WTC11 (cell line): ENCODE measurements around the gene POLD4. TPM values are rescaled to one million over a fixed set of nuclear protein-coding genes. Genes with fewer than 3 reads are reported as not detected.

ENCODE experiments used
- ATAC-seq: fragments of 200-7000 bp; cut with Tn5 transposase; 2 replicates; pipeline ENCODE4 v1.10.0; 2021; ENCODE audit warnings: mild to moderate bottlenecking, moderate library complexity
- CTCF ChIA-PET: fragments of 300-600 bp; sonication (Branson Sonifier 250); formaldehyde crosslinking; loops from one replicate; lab custom pipeline; 2021; ENCODE audit warnings: antibody characterized with exemption; lab: Charles Lee
- POLR2A ChIA-PET: fragments of 350-600 bp; sonication (Branson Sonifier 250); formaldehyde crosslinking; loops from one replicate; lab custom pipeline; 2021; ENCODE audit warnings: antibody characterized with exemption; lab: Charles Lee
- DNase-seq: peaks from one replicate; pipeline ENCODE4 v3.0.0; 2021; ENCODE audit warnings: low spot score
- H3K27ac Mint-ChIP-seq: 2 replicates; pipeline ENCODE4 v1.8.0; 2021; ENCODE audit warnings: mixed read lengths
- H3K27me3 Mint-ChIP-seq: 2 replicates; pipeline ENCODE4 v1.8.0; 2021; ENCODE audit warnings: low read depth, mild to moderate bottlenecking, moderate library complexity, mixed read lengths
- H3K36me3 Mint-ChIP-seq: 2 replicates; pipeline ENCODE4 v1.8.0; 2021; ENCODE audit warnings: mixed read lengths
- H3K4me1 Mint-ChIP-seq: 2 replicates; pipeline ENCODE4 v1.8.0; 2022; ENCODE audit warnings: mixed read lengths
- H3K4me3 Mint-ChIP-seq: 2 replicates; pipeline ENCODE4 v1.8.0; 2021; ENCODE audit warnings: mild to moderate bottlenecking, moderate library complexity, mixed read lengths
- H3K9me3 Mint-ChIP-seq: 2 replicates; pipeline ENCODE4 v1.8.0; 2021; ENCODE audit warnings: mixed read lengths
- ARID4B ChIP-seq: sonication (generic); formaldehyde crosslinking; IDR thresholded peaks from 2 replicates; pipeline ENCODE4 v1.8.0; 2023; ENCODE audit warnings: missing genetic modification reagents, mild to moderate bottlenecking, borderline replicate concordance
- ESRRA ChIP-seq: sonication (generic); formaldehyde crosslinking; IDR thresholded peaks from 2 replicates; pipeline ENCODE4 v1.8.1; 2022; ENCODE audit warnings: mild to moderate bottlenecking, missing genetic modification reagents, borderline replicate concordance
- GRHL2 ChIP-seq: fragments of 250-450 bp; sonication (Bioruptor Pico); IDR thresholded peaks from 2 replicates; pipeline ENCODE4 v1.8.0; 2022; ENCODE audit warnings: mild to moderate bottlenecking, moderate library complexity; ENCODE audit not compliant: insufficient replicate concordance, severe bottlenecking
- HMGA2 ChIP-seq: fragments of 250-450 bp; sonication (Bioruptor Pico); IDR thresholded peaks from 2 replicates; pipeline ENCODE4 v1.4.0; 2021; ENCODE audit warnings: mild to moderate bottlenecking, moderate library complexity
- JAZF1 ChIP-seq: fragments of 250-450 bp; sonication (Bioruptor Pico); IDR thresholded peaks from 2 replicates; pipeline ENCODE4 v1.9.0; 2021; ENCODE audit warnings: moderate library complexity, mild to moderate bottlenecking, inconsistent platforms
- MXD4 ChIP-seq: fragments of 250-450 bp; sonication (Bioruptor Pico); IDR thresholded peaks from 2 replicates; pipeline ENCODE4 v1.8.0; 2021; ENCODE audit warnings: mild to moderate bottlenecking, moderate library complexity, borderline replicate concordance
- MYBL2 ChIP-seq: sonication (generic); formaldehyde crosslinking; IDR thresholded peaks from 2 replicates; pipeline ENCODE4 v1.8.1; 2023; ENCODE audit warnings: mild to moderate bottlenecking, moderate library complexity, missing genetic modification reagents
- OVOL2 ChIP-seq: fragments of 250-450 bp; sonication (Bioruptor Pico); IDR thresholded peaks from 2 replicates; pipeline ENCODE4 v1.9.0; 2021; ENCODE audit warnings: mild to moderate bottlenecking, borderline replicate concordance
- PRDM15 ChIP-seq: sonication (generic); formaldehyde crosslinking; IDR thresholded peaks from 2 replicates; pipeline ENCODE4 v1.8.0; 2022; ENCODE audit warnings: missing genetic modification reagents
- ZNF263 ChIP-seq: sonication (generic); formaldehyde crosslinking; IDR thresholded peaks from 2 replicates; pipeline ENCODE4 v1.8.1; 2022; ENCODE audit warnings: low read depth, mild to moderate bottlenecking, moderate library complexity, missing genetic modification reagents
- ZNF317 ChIP-seq: sonication (generic); formaldehyde crosslinking; IDR thresholded peaks from 2 replicates; pipeline ENCODE4 v1.8.1; 2023; ENCODE audit warnings: low read depth, mild to moderate bottlenecking, moderate library complexity, missing genetic modification reagents, borderline replicate concordance
- total RNA-seq: library from RNA; stranded (reverse); gene quantifications from 3 replicates; pipeline ENCODE4 v1.2.3, GENCODE V29; 2021
- TF ChIP-seq, protein P1 (sequence below): sonication (generic); formaldehyde crosslinking; IDR thresholded peaks from 2 replicates; pipeline ENCODE4 v1.8.0; 2023; ENCODE audit warnings: mild to moderate bottlenecking, missing genetic modification reagents
- TF ChIP-seq, protein P2 (sequence below): sonication (generic); formaldehyde crosslinking; conservative IDR thresholded peaks from 2 replicates; pipeline ENCODE4 v1.8.1; 2022; ENCODE audit warnings: mild to moderate bottlenecking, missing genetic modification reagents
- TF ChIP-seq, protein P3 (sequence below): sonication (generic); formaldehyde crosslinking; IDR thresholded peaks from 2 replicates; pipeline ENCODE4 v1.8.0; 2023; ENCODE audit warnings: missing genetic modification reagents

The POLD4 gene
- total RNA-seq, 1 experiment from 2014 or later = 30.3 TPM

GRCh38 chr11:67401495-67402191 lies 48.3 kb upstream of the POLD4 start, which contains the start of gene PPP1CA (continued):
- TF ChIP-seq, protein P1, sequence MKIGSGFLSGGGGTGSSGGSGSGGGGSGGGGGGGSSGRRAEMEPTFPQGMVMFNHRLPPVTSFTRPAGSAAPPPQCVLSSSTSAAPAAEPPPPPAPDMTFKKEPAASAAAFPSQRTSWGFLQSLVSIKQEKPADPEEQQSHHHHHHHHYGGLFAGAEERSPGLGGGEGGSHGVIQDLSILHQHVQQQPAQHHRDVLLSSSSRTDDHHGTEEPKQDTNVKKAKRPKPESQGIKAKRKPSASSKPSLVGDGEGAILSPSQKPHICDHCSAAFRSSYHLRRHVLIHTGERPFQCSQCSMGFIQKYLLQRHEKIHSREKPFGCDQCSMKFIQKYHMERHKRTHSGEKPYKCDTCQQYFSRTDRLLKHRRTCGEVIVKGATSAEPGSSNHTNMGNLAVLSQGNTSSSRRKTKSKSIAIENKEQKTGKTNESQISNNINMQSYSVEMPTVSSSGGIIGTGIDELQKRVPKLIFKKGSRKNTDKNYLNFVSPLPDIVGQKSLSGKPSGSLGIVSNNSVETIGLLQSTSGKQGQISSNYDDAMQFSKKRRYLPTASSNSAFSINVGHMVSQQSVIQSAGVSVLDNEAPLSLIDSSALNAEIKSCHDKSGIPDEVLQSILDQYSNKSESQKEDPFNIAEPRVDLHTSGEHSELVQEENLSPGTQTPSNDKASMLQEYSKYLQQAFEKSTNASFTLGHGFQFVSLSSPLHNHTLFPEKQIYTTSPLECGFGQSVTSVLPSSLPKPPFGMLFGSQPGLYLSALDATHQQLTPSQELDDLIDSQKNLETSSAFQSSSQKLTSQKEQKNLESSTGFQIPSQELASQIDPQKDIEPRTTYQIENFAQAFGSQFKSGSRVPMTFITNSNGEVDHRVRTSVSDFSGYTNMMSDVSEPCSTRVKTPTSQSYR = 0 out of 2 replicates have a peak, but pooled peaks have one; percentile 52
- TF ChIP-seq MYBL2 (CRISPR knock-in tag) (no peak), ZNF263 (CRISPR knock-in tag) (no peak), JAZF1 (CRISPR knock-in tag) (no peak), ARID4B (CRISPR knock-in tag) (peak; percentile 14; the same call in 1 of the 2 replicates)
- TF ChIP-seq, all 79 proteins: peak for 7

DNA sequence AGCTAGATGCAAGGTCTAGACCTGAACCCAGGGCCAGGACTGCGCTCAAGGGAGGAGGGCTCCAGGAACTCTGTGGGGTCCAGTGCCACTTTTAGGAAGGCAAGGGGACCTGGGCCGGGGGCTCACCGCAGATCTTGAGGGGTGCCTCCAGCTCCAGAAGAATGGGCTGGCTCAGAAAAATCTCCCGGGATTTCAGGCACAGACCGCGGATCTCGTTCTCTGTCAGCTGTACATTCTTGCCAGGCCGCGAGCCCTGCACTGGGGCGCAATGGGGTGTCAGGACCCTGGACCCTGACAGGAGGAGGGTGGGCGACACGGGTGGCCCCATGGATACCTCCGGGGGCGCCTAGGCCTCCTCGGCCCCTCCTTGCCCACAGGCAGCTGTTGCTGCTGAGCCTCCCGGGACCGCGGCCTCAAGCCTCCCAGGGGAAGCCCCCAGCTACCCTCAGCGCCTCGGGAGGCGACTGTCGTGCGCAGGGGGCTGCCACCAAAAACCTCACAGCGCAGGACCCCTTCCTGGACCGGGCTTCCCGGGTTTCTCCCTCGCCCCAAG lies 47.7 kb upstream of the POLD4 start:
- Mint-ChIP-seq H3K27ac (no peak overlapping the region; the same call in 1 of the 2 replicates), H3K36me3 (peaks cover 13% of the 10 kb centered on the region), H3K4me3 (peak overlapping the region; percentile 73), H3K27me3 (no peaks in the 10 kb centered on the region), H3K9me3 (no peaks in the 10 kb centered on the region), H3K4me1 (peaks cover 40% of the 10 kb centered on the region)
- ATAC-seq (no peak), DNase-seq (no peak)
- ChIA-PET POLR2A (interaction anchor here (0.6 to 2.2 kb wide), 15 partner anchors 9 to 82 kb away, joined by 3 to 21 read pairs (median 6); partner anchors contain the start of genes AIP, PTPRCAP, RAD9A and RPS6KB2), CTCF (interaction anchor here (0.5 to 3.9 kb wide), 45 partner anchors 12 to 1178 kb away, joined by 3 to 112 read pairs (median 6); partner anchors contain the start of genes AIP, ANKRD13D, CLCF1 and CORO1B)
- no peak for TF ChIP-seq MXD4
- no peak for TF ChIP-seq ZNF317 (CRISPR knock-in tag)
- peak; percentile 86 for TF ChIP-seq PRDM15 (CRISPR knock-in tag)
- no peak for TF ChIP-seq OVOL2 (CRISPR knock-in tag)
- TF ChIP-seq, protein P2, sequence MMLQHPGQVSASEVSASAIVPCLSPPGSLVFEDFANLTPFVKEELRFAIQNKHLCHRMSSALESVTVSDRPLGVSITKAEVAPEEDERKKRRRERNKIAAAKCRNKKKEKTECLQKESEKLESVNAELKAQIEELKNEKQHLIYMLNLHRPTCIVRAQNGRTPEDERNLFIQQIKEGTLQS = no peak
- no peak for TF ChIP-seq HMGA2 (CRISPR knock-in tag)
- TF ChIP-seq ESRRA (CRISPR knock-in tag) = no peak
- peak; percentile 34; the same call in 1 of the 2 replicates for TF ChIP-seq ARID4B (CRISPR knock-in tag)
- TF ChIP-seq, protein P3, sequence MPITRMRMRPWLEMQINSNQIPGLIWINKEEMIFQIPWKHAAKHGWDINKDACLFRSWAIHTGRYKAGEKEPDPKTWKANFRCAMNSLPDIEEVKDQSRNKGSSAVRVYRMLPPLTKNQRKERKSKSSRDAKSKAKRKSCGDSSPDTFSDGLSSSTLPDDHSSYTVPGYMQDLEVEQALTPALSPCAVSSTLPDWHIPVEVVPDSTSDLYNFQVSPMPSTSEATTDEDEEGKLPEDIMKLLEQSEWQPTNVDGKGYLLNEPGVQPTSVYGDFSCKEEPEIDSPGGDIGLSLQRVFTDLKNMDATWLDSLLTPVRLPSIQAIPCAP = no peak
- no peak for TF ChIP-seq GRHL2 (CRISPR knock-in tag)
